Choroid plexus epithelial cell (primary cell): ENCODE measurements around the gene NEDD8.

ENCODE experiments used
- DNase-seq: peaks from one replicate; pipeline ENCODE4 v3.0.0-alpha.2; 2010; ENCODE audit warnings: low read depth
- H3K4me3 ChIP-seq: 2 replicates; pipeline ENCODE4 v1.5.1; 2011; ENCODE audit warnings: low read depth, mild to moderate bottlenecking, control low read depth, low read length, moderate library complexity
- CTCF ChIP-seq: conservative IDR thresholded peaks from 2 replicates; pipeline ENCODE4 v1.5.1; 2011; ENCODE audit warnings: low read depth, mild to moderate bottlenecking, control low read depth, inconsistent platforms, low read length, moderate library complexity

Gene NEDD8

DNA sequence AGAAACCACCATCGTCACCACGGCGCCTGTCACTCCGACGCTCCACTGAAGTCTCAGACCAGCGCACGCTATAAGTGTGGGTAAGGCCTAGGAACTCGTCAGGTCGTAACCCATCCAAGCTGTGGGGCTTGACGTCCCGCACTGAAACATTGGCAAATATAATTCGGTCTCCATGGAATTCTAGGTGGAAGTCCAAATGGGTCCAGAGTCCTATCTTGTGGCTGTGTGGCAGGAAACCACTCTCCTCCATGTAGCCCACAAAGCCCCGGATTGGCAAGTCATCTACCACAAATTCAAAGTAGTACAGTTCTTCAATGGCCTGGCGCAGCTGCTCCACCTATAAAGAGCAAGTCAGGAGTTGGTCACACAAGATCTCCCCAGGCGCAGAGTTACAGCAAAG, 39.2 kb downstream of the NEDD8 start:
- DNase-seq = no peak
- no peak overlapping the region for H3K4me3 ChIP-seq
- no peak for TF ChIP-seq CTCF

DNA sequence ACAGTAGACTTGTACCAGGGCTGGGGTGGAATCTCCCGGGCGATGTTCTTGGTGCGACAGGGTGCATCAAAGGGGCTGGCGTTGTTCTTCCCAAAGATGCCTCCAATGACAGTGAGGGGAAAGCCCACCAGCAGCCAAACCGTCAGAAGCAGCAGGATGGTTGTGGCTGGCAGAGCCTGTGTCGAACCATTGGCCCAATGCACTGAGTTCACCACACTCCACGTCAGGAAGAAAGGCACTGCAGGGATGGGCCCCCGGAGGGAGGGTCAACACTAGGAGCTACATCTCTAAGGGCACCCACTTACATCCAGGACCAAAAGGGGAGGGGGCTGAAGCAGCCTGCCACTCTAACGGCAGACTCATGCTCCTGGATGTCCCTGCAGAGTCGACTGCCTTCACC, 41.8 kb downstream of the NEDD8 start:
- H3K4me3 ChIP-seq = no peak overlapping the region
- TF ChIP-seq CTCF = no peak
- no peak for DNase-seq

GRCh38 chr14:24189460-24189859, 42.7 kb downstream of the NEDD8 start:
- no peak for TF ChIP-seq CTCF
- DNase-seq = no peak
- no peak overlapping the region for H3K4me3 ChIP-seq

DNA sequence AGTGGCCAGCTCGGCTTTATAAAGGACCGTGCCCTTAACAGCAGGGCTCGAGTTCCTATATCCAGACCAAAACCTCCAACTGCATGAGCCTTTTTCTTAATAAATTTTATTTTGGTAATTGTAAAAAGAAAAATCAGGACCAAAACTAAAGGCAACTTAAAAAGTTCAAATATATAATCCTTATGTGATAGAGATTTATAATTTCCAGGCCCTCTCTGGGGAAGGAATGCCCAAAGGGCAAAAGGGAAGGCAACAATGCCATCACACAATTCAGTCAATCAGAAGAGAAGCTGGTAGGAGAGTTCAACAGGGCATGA, 43.1 kb downstream of the NEDD8 start:
- no peak for TF ChIP-seq CTCF
- peak overlapping the region; percentile 41 for H3K4me3 ChIP-seq
- DNase-seq = no peak

- TF ChIP-seq CTCF = no peak
- H3K4me3 ChIP-seq = peak within 1 kb of the TSS; percentile 81
- DNase-seq = peak; percentile 99
These were observed 43.7 kb downstream of the NEDD8 start, which contains the start of gene IPO4 for GRCh38 chr14:24188251-24189058. TSS of gene IPO4 (minus strand) at chr14:24188816. CDS start at chr14:24188787, 29 bp downstream.

GRCh38 chr14:24187539-24187915, 44.6 kb downstream of the NEDD8 start:
- TF ChIP-seq CTCF = no peak
- H3K4me3 ChIP-seq = peak overlapping the region; percentile 81
- no peak for DNase-seq
